HepG2 (cell line): ENCODE measurements around the gene SLU7. TPM values are rescaled to one million over a fixed set of nuclear protein-coding genes. Genes with fewer than 3 reads are reported as not detected.

ENCODE experiments used
- ATAC-seq: fragments of 200-7000 bp; cut with Tn5 transposase; 3 replicates; pipeline ENCODE4 v1.9.1; 2020; ENCODE audit warnings: mild to moderate bottlenecking, moderate library complexity
- BruUV-seq: library from RNA; stranded (reverse); fragments of 400-500 nt; replicated peaks from 2 replicates; lab custom pipeline; 2021; lab: Mats Ljungman, UMichigan
- CTCF ChIA-PET: fragments of 300-600 bp; formaldehyde crosslinking; extraction: SDS; loops from one replicate; lab custom pipeline; 2021; ENCODE audit warnings: low total read pairs, inconsistent platforms, low intra/inter-chr PET ratio; lab: Yijun Ruan, JAX
- POLR2A ChIA-PET: fragments of 350-600 bp; sonication (Branson Sonifier 250); formaldehyde crosslinking; loops from one replicate; lab custom pipeline; 2020; ENCODE audit warnings: antibody characterized with exemption, inconsistent platforms; lab: Yijun Ruan, JAX
- DNase-seq: peaks from one replicate; pipeline ENCODE4 v3.0.0-alpha.2; 2015; ENCODE audit warnings: low spot score
- FAIRE-seq: peaks from 3 replicates; lab custom pipeline; 2011; peaks lifted over from hg19 to GRCh38; lab: Jason Lieb, UNC
- H2AFZ ChIP-seq: one replicate; pipeline ENCODE4 v1.6.1; 2011; ENCODE audit warnings: low read length, inconsistent platforms
- H3K27ac ChIP-seq: fragments of 300-600 bp; 3 replicates; pipeline ENCODE4 v1.8.0; 2011; ENCODE audit warnings: mixed run types, mild to moderate bottlenecking, mixed read lengths, low read length, inconsistent platforms; ENCODE audit not compliant: insufficient read depth; ENCODE audit errors: extremely low read length
- H3K27me3 ChIP-seq, 2 experiments: fragments of 200-600 bp in 1 of 2; 2 replicates in 1 of 2; 3 replicates in 1 of 2; pipeline versions ENCODE4 v1.6.0 to v1.8.0; 2011; ENCODE audit warnings: low read length in 2 of 2, mild to moderate bottlenecking in 2 of 2, moderate library complexity in 2 of 2, inconsistent platforms in 1 of 2; ENCODE audit not compliant: insufficient read depth in 2 of 2, control insufficient read depth in 1 of 2
- H3K36me3 ChIP-seq, 2 experiments: fragments of 200-600 bp in 1 of 2; replicated peaks in 1 of 2; 2 replicates in 1 of 2; 3 replicates in 1 of 2; pipeline versions ENCODE4 v1.5.1 to v1.8.0; 2011; ENCODE audit warnings: low read length in 2 of 2, inconsistent platforms in 1 of 2; ENCODE audit not compliant: insufficient read depth in 2 of 2, control insufficient read depth in 1 of 2
- H3K4me1 ChIP-seq: 2 replicates; pipeline ENCODE4 v1.5.1; 2012; ENCODE audit warnings: low read length, inconsistent platforms; ENCODE audit not compliant: insufficient read depth
- H3K4me2 ChIP-seq: 2 replicates; pipeline ENCODE4 v1.6.0; 2011; ENCODE audit warnings: low read depth, low read length, inconsistent platforms
- H3K4me3 ChIP-seq, 3 experiments: fragments of 200-600 bp in 1 of 3; sonication (generic), shearing (Covaris generic) in 1 of 3; replicated peaks in 1 of 3; 2 replicates each; pipeline ENCODE4 v1.5.1; 2011 to 2016; ENCODE audit warnings: low read length in 3 of 3, inconsistent platforms in 2 of 3, low read depth in 2 of 3, mild to moderate bottlenecking in 2 of 3, control low read depth in 1 of 3, mixed read lengths in 1 of 3; ENCODE audit not compliant: insufficient read depth in 1 of 3
- H3K79me2 ChIP-seq: one replicate; pipeline ENCODE4 v1.6.1; 2011; ENCODE audit warnings: low read length, inconsistent platforms; ENCODE audit not compliant: insufficient read depth
- H3K9ac ChIP-seq: 2 replicates; pipeline ENCODE4 v1.6.0; 2011; ENCODE audit warnings: mild to moderate bottlenecking, low read depth, low read length, inconsistent platforms; ENCODE audit not compliant: insufficient read depth
- H3K9me3 ChIP-seq: 2 replicates; pipeline ENCODE4 v1.5.1; 2012; ENCODE audit warnings: mild to moderate bottlenecking, low read length
- H4K20me1 ChIP-seq: 2 replicates; pipeline ENCODE4 v1.6.0; 2011; ENCODE audit warnings: inconsistent platforms, mild to moderate bottlenecking, low read length, moderate library complexity; ENCODE audit not compliant: insufficient read depth
- ARID5B ChIP-seq: IDR thresholded peaks from 2 replicates; pipeline ENCODE4 v1.4.0; 2020; ENCODE audit warnings: mild to moderate bottlenecking, missing genetic modification reagents
- FOXK2 ChIP-seq: fragments of 450-650 bp; IDR thresholded peaks from 2 replicates; pipeline ENCODE4 v1.6.1; 2016
- HOXA7 ChIP-seq: sonication (generic); formaldehyde crosslinking; IDR thresholded peaks from 2 replicates; pipeline ENCODE4 v1.8.1; 2022; ENCODE audit warnings: mild to moderate bottlenecking, missing genetic modification reagents, moderate library complexity
- NFAT5 ChIP-seq: sonication (generic); formaldehyde crosslinking; IDR thresholded peaks from 2 replicates; pipeline ENCODE4 v1.4.0; 2020; ENCODE audit warnings: missing genetic modification reagents
- RCOR2 ChIP-seq: IDR thresholded peaks from 2 replicates; pipeline ENCODE4 v1.6.1; 2016; ENCODE audit warnings: missing biosample characterization, missing genetic modification reagents
- SALL1 ChIP-seq: sonication (generic); formaldehyde crosslinking; IDR thresholded peaks from 2 replicates; pipeline ENCODE4 v1.8.0; 2022; ENCODE audit warnings: mild to moderate bottlenecking, missing genetic modification reagents
- SNAI1 ChIP-seq: sonication (generic); formaldehyde crosslinking; IDR thresholded peaks from 2 replicates; pipeline ENCODE4 v1.5.0; 2020; ENCODE audit warnings: mild to moderate bottlenecking, missing genetic modification reagents, borderline replicate concordance
- TEAD2 ChIP-seq: sonication (generic); formaldehyde crosslinking; IDR thresholded peaks from 2 replicates; pipeline ENCODE4 v1.9.0; 2021; ENCODE audit warnings: missing genetic modification reagents
- ZNF275 ChIP-seq: sonication (generic); formaldehyde crosslinking; IDR thresholded peaks from 2 replicates; pipeline ENCODE4 v1.8.0; 2022; ENCODE audit warnings: missing genetic modification reagents, mild to moderate bottlenecking, inconsistent platforms, borderline replicate concordance
- ZNF510 ChIP-seq: sonication (generic); formaldehyde crosslinking; IDR thresholded peaks from 2 replicates; pipeline ENCODE4 v1.4.0; 2020; ENCODE audit warnings: low read depth, mild to moderate bottlenecking, missing genetic modification reagents
- ZNF569 ChIP-seq: sonication (generic); formaldehyde crosslinking; IDR thresholded peaks from 2 replicates; pipeline ENCODE4 v1.5.0; 2020; ENCODE audit warnings: mild to moderate bottlenecking, missing genetic modification reagents, moderate library complexity, borderline replicate concordance
- ZNF720 ChIP-seq: sonication (generic); formaldehyde crosslinking; IDR thresholded peaks from 2 replicates; pipeline ENCODE4 v1.4.0; 2020; ENCODE audit warnings: missing genetic modification reagents
- WGBS: methylation state at CpG from one replicate; pipeline ENCODE4 v1.1.6; 2017; ENCODE audit warnings: low lambda C conversion rate; 5-methylcytosine and 5-hydroxymethylcytosine counted together
- in situ Hi-C: cut with HindIII; loops from 2 replicates; pipeline ENCODE4 v1.10.0; 2017; ENCODE audit warnings: low pct_unique_long_range_greater_than_20kb; ENCODE audit not compliant: extremely low pct_ligation_motif_present
- intact Hi-C: fragments of 100-400 bp; cut with micrococcal nuclease; formaldehyde crosslinking; loops from one replicate; pipeline ENCODE4 v1.10.0; 2022; ENCODE audit not compliant: unreplicated experiment
- polyA plus RNA-seq, 8 experiments: library from polyadenylated mRNA; depleted of rRNA in 3 of 8; stranded (reverse) in 7 of 8; unstranded in 1 of 8; fragments of >200 nt; fragmentation: Illumina TruSeq in 4 of 8; extraction: Trizol in 4 of 8; gene quantifications; 2 replicates each; pipeline versions ENCODE4 v1.2.1 to v1.2.3, GENCODE V29; 2011 to 2016; ENCODE audit warnings: low read depth in 4 of 8, missing spikeins in 1 of 8, mixed read lengths in 1 of 8; ENCODE audit not compliant: insufficient read depth in 1 of 8
- total RNA-seq, 5 experiments: library from RNA; depleted of rRNA; stranded (reverse); fragments of >200 nt; fragmentation: Illumina TruSeq; extraction: Trizol; gene quantifications; 2 replicates each; pipeline ENCODE4 v1.2.3, GENCODE V29; 2016; ENCODE audit warnings: low read depth in 1 of 5

Gene SLU7
- total and polyA plus RNA-seq, 2 of the 13 experiments (the other 11 are each of a cell fraction or from before 2014, with no cell fraction given) = 24.0 to 39.2 TPM

GRCh38 chr5:160462167-160462566 is 43.3 kb upstream of the SLU7 start:
- intact Hi-C loops = loop anchor here (10.0 kb wide), 1 partner anchor 423 kb away; no protein-coding TSS in a partner anchor
- Histone ChIP-seq H3K9me3 (no peaks in the 10 kb centered on the region), H3K27ac (no peak overlapping the region), H3K36me3 (no peaks in the 10 kb centered on the region), H2AFZ (no peak overlapping the region), H3K79me2 (no peaks in the 10 kb centered on the region), H3K9ac (no peak overlapping the region), H3K4me1 (peaks cover 70% of the 10 kb centered on the region), H3K4me3 (no peak overlapping the region), H4K20me1 (no peaks in the 10 kb centered on the region), H3K4me2 (0 out of 2 replicates have a peak overlapping the region, but pooled peaks have one; percentile 16), H3K27me3 (no peaks in the 10 kb centered on the region)
- no peak for DNase-seq
- no peak for FAIRE-seq
- 81% methylated on average over 2 of the region's 2 CpGs for WGBS
- no TSS peak for BruUV-seq
- in situ Hi-C loops = no loop called here
- CTCF ChIA-PET = no interaction called here
- no peak for ATAC-seq
- POLR2A ChIA-PET = no interaction called here
- no peak for TF ChIP-seq ZNF510 (CRISPR knock-in tag)
- TF ChIP-seq ZNF569 (CRISPR knock-in tag) = no peak
- TF ChIP-seq ZNF275 (CRISPR knock-in tag) = no peak
- no peak for TF ChIP-seq ARID5B
- TF ChIP-seq RCOR2 (CRISPR knock-in tag) = no peak
- no peak for TF ChIP-seq ZNF720 (CRISPR knock-in tag)
- TF ChIP-seq NFAT5 = no peak
- no peak for TF ChIP-seq SALL1 (CRISPR knock-in tag)
- TF ChIP-seq HOXA7 (CRISPR knock-in tag) = no peak
- no peak for TF ChIP-seq FOXK2
- TF ChIP-seq TEAD2 (CRISPR knock-in tag) = no peak
- TF ChIP-seq SNAI1 = no peak
